ENCODE measurements around the gene ZNF441. TPM values are rescaled to one million over a fixed set of nuclear protein-coding genes. Genes with fewer than 3 reads are reported as not detected.
"Not testable (repeated sequence)": the region's sequence is repeated elsewhere in the genome, so short reads cannot be mapped to it uniquely, and the experiment has no call there.

Gene ZNF441
- total RNA-seq, 1 donor from 2014 or later: 10.6 TPM

DNA sequence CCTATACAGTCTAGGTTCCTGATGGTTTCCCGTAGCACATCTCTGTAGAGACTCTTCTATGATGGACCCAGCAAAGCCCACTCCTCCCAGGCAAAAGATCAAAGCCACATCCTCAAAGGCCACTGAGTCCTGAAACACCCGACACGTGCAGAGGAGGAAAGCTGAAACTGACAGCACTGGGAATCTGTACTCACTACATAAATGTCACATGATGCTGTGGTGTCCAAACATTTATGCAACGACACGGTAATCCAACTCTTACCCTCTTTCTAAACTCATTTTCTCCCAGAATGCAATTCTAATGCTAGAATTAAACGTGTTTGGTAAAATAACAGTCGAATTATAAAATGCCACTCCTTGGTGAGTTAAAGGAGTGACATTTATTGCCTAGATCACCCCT, 7.0 kb upstream of the ZNF441 start:
- H3K27ac Mint-ChIP-seq (ENCODE audit: unreplicated experiment): no peak overlapping the region
- H3K27me3 Mint-ChIP-seq (ENCODE audit: unreplicated experiment): peaks cover 2% of the 10 kb centered on the region
- H3K9me3 Mint-ChIP-seq (ENCODE audit: unreplicated experiment): peaks cover 1% of the 10 kb centered on the region
- H3K4me3 Mint-ChIP-seq (ENCODE audit: unreplicated experiment): no peak overlapping the region
- TF ChIP-seq, protein P1, sequence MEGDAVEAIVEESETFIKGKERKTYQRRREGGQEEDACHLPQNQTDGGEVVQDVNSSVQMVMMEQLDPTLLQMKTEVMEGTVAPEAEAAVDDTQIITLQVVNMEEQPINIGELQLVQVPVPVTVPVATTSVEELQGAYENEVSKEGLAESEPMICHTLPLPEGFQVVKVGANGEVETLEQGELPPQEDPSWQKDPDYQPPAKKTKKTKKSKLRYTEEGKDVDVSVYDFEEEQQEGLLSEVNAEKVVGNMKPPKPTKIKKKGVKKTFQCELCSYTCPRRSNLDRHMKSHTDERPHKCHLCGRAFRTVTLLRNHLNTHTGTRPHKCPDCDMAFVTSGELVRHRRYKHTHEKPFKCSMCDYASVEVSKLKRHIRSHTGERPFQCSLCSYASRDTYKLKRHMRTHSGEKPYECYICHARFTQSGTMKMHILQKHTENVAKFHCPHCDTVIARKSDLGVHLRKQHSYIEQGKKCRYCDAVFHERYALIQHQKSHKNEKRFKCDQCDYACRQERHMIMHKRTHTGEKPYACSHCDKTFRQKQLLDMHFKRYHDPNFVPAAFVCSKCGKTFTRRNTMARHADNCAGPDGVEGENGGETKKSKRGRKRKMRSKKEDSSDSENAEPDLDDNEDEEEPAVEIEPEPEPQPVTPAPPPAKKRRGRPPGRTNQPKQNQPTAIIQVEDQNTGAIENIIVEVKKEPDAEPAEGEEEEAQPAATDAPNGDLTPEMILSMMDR (IDR thresholded peaks at IDR 0.05; ENCODE audit: partially characterized antibody, unreplicated experiment): no peak
- DNase-seq: no peak
- H3K36me3 Mint-ChIP-seq (ENCODE audit: unreplicated experiment): peaks cover 12% of the 10 kb centered on the region
- no peaks in the 10 kb centered on the region for H3K4me1 Mint-ChIP-seq (ENCODE audit: low read depth, unreplicated experiment)

DNA sequence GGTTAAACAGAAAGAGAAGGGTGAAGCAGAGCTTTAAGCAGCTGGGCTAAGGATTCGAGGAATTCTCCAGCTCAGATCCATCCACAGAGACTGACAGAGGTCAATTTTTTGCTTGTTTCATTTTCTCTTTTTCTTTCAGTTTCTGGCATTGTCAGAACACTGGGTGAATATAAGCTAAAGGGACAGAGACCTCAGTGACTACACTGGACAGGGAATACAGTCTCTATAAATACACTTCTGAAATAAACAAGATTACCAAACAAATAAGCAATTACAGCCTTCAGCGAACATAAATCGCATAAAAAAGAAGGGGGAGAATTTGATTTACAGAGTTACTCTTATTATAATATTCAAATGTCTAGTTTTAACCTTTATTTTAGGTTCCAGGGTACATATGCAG, 3.7 kb upstream of the ZNF441 start:
- Mint-ChIP-seq H3K36me3 (ENCODE audit: unreplicated experiment) (peaks cover 5% of the 10 kb centered on the region), H3K27me3 (ENCODE audit: unreplicated experiment) (peaks cover 12% of the 10 kb centered on the region), H3K4me1 (ENCODE audit: low read depth, unreplicated experiment) (peaks cover 1% of the 10 kb centered on the region), H3K27ac (ENCODE audit: unreplicated experiment) (no peak overlapping the region), H3K9me3 (ENCODE audit: unreplicated experiment) (peaks cover 6% of the 10 kb centered on the region), H3K4me3 (ENCODE audit: unreplicated experiment) (no peak overlapping the region)
- no peak for DNase-seq
- TF ChIP-seq, protein P1 (IDR thresholded peaks at IDR 0.05; ENCODE audit: partially characterized antibody, unreplicated experiment): no peak

DNA sequence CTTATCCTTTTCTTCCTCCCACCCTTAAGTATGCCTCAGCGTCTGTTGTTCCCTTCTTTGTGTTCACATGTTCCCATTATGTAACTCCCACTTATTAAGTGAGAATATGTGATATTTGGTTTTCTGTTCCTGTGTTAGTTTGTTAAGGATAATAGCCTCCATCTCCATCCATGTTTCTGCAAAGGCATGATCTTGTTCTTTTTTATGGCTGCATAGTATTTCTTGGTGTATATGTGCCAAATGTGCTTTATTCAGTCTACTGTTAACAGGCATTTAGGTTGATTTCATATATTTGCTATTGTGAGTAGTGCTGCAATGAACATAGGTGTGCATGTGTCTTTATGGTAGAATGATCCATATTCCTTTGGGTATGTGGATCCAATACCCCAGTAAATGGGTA, 3.2 kb upstream of the ZNF441 start:
- no peak for DNase-seq
- Mint-ChIP-seq H3K4me1 (ENCODE audit: low read depth, unreplicated experiment) (peaks cover 1% of the 10 kb centered on the region), H3K27ac (ENCODE audit: unreplicated experiment) (no peak overlapping the region), H3K4me3 (ENCODE audit: unreplicated experiment) (no peak overlapping the region), H3K27me3 (ENCODE audit: unreplicated experiment) (peaks cover 16% of the 10 kb centered on the region), H3K36me3 (ENCODE audit: unreplicated experiment) (peaks cover 5% of the 10 kb centered on the region), H3K9me3 (ENCODE audit: unreplicated experiment) (peaks cover 6% of the 10 kb centered on the region)
- TF ChIP-seq, protein P1 (IDR thresholded peaks at IDR 0.05; ENCODE audit: partially characterized antibody, unreplicated experiment): no peak

DNA sequence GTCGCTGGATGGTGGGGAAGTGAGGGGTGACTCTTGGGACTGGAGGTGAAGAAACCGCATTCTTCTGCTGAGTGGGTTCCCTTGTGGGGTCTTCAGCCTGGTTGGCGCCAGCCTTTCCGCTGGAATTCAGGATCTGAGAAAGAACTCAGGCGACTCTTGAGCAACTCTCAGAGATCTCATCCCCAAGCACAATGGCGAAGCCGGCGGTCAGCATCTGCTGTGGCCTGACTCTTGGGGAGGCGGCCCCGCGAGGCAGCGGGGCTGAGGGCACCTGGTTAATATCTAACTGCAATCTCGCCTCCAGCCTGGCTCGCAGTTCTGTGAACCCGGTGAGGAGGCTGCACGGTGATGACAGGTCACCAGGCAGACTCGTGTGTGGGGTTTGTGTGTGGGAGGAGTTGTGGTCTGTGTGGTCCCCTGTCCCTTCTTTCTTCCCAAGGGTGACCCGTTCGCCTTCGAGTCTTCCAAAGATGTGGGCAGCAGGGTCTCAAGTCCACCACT, 883 bp downstream of the ZNF441 start:
- TF ChIP-seq, protein P1 (IDR thresholded peaks at IDR 0.05; ENCODE audit: partially characterized antibody, unreplicated experiment): no peak
- Mint-ChIP-seq H3K4me1 (ENCODE audit: low read depth, unreplicated experiment) (peaks cover 1% of the 10 kb centered on the region), H3K27ac (ENCODE audit: unreplicated experiment) (peak overlapping the region; percentile 90), H3K36me3 (ENCODE audit: unreplicated experiment) (peaks cover 20% of the 10 kb centered on the region), H3K9me3 (ENCODE audit: unreplicated experiment) (peaks cover 5% of the 10 kb centered on the region), H3K4me3 (ENCODE audit: unreplicated experiment) (peak overlapping the region; percentile 90), H3K27me3 (ENCODE audit: unreplicated experiment) (peaks cover 17% of the 10 kb centered on the region)
- peak; percentile 17 for DNase-seq

DNA sequence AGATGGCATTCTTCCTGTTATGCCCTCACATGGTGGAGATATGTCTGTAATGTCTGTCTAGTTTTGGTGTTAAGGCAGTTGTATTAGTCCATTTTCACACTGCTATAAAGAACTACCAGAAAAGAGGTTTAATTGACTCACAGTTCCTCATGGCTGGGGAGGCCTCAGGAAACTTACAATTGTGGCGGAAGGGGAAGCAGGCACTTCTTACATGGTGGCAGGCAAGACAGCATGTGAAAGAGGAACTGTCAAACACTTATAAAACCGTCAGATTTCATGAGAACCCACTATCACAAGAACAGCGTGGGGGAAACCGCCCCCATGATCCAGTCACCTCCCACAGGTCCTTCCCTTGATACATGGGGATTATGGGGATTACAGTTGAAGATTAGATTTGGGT, 3.2 kb downstream of the ZNF441 start:
- H3K9me3 Mint-ChIP-seq (ENCODE audit: unreplicated experiment): peaks cover 6% of the 10 kb centered on the region
- H3K36me3 Mint-ChIP-seq (ENCODE audit: unreplicated experiment): peaks cover 15% of the 10 kb centered on the region
- H3K27me3 Mint-ChIP-seq (ENCODE audit: unreplicated experiment): peaks cover 13% of the 10 kb centered on the region

DNA sequence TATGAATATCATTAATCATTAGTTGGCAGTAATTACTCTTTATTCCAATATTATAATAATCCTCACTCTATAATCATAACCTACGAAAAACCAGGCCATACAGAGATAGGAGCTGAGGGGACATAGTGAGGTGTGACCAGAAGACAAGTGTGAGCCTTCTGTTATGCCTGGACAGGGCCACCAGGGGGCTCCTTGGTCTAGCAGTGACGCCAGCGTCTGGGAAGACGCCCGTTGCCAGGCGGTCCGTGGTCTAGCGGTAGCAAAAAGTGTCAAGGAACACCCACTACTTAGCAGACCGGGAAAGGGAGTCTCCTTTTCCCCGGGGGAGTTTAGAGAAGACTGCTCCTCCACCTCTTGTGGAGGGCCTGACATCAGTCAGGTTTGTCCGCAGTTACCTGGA, 4.7 kb downstream of the ZNF441 start:
- not testable (repeated sequence) for H3K9me3 Mint-ChIP-seq (ENCODE audit: unreplicated experiment); H3K4me1 Mint-ChIP-seq (ENCODE audit: low read depth, unreplicated experiment); H3K27ac Mint-ChIP-seq (ENCODE audit: unreplicated experiment); H3K4me3 Mint-ChIP-seq (ENCODE audit: unreplicated experiment)
- peak; percentile 42 for DNase-seq
- Mint-ChIP-seq H3K36me3 (ENCODE audit: unreplicated experiment) (peaks cover 21% of the 10 kb centered on the region), H3K27me3 (ENCODE audit: unreplicated experiment) (peaks cover 10% of the 10 kb centered on the region)

More for the DNA sequence above, 3.2 kb downstream of the ZNF441 start:
- TF ChIP-seq, protein P1 (IDR thresholded peaks at IDR 0.05; ENCODE audit: partially characterized antibody, unreplicated experiment): no peak
- no peak for DNase-seq
- H3K27ac Mint-ChIP-seq (ENCODE audit: unreplicated experiment): no peak overlapping the region
- H3K4me1 Mint-ChIP-seq (ENCODE audit: low read depth, unreplicated experiment): peaks cover 1% of the 10 kb centered on the region
- H3K4me3 Mint-ChIP-seq (ENCODE audit: unreplicated experiment): no peak overlapping the region

DNA sequence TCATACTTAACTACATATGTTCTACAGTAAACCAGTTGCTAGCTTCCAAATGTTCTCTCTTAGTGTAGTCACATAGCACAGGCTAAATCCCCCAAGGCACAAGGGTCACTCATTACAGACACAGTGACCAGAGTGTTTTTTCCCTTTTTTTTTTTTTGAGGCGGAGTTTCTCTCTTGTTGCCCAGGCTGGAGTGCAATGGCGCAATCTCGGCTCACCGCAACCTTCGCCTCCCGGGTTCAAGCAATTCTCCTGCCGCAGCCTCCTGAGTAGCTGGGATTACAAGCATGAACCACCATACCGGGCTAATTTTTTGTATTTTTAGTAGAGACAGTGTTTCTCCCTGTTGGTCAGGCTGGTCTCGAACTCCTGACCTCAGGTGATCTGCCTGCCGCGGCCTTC, 9.9 kb downstream of the ZNF441 start:
- not testable (repeated sequence) for DNase-seq; H3K27me3 Mint-ChIP-seq (ENCODE audit: unreplicated experiment); H3K4me3 Mint-ChIP-seq (ENCODE audit: unreplicated experiment); H3K4me1 Mint-ChIP-seq (ENCODE audit: low read depth, unreplicated experiment); H3K27ac Mint-ChIP-seq (ENCODE audit: unreplicated experiment)
- peaks cover 47% of the 10 kb centered on the region for H3K36me3 Mint-ChIP-seq (ENCODE audit: unreplicated experiment)
- H3K9me3 Mint-ChIP-seq (ENCODE audit: unreplicated experiment): peaks cover 10% of the 10 kb centered on the region
